GM18951 (cell line): ENCODE data around the gene MAGEA8.
"Not testable (repeated sequence)": the region's sequence is repeated elsewhere in the genome, so short reads cannot be mapped to it uniquely, and the experiment has no call there.

Source experiments
- POLR2A ChIP-seq: IDR thresholded peaks from 4 replicates; pipeline ENCODE4 v1.6.1; 2011; ENCODE audit warnings: mild to moderate bottlenecking; ENCODE audit not compliant: insufficient read length, insufficient read depth; ENCODE audit errors: extremely low read depth
- in situ Hi-C: fragments of 300-500 bp; cut with MboI; formaldehyde crosslinking; loops from one replicate; pipeline ENCODE4 v1.12.0; 2022; ENCODE audit warnings: low sequenced_read_pairs, mixed read lengths, inconsistent platforms; ENCODE audit not compliant: unreplicated experiment

Gene MAGEA8

GRCh38 chrX:149870840-149871239, 10.1 kb upstream of the MAGEA8 start:
- in situ Hi-C loops: no loop called here
- no peak for TF ChIP-seq POLR2A

DNA sequence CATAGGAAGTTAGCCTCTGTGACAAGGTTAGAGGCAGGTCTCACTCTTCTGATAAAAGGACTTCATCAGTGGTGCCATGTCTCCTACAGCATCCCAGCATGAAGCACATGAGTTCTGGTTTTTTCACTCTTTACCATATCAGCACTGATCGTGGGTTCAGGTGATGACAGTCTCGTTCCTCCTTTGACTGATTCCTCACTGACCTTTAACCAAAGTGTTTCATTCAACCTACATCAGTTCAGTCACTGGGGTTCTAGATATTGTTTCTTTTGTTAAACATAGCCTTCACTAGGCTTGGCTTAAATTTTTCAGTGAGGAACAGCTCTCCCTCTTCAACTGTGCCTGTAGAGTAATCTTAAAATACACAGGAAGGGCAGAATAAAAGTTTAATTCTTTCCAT, 9.6 kb upstream of the MAGEA8 start:
- in situ Hi-C loops: no loop called here
- TF ChIP-seq POLR2A: no peak

DNA sequence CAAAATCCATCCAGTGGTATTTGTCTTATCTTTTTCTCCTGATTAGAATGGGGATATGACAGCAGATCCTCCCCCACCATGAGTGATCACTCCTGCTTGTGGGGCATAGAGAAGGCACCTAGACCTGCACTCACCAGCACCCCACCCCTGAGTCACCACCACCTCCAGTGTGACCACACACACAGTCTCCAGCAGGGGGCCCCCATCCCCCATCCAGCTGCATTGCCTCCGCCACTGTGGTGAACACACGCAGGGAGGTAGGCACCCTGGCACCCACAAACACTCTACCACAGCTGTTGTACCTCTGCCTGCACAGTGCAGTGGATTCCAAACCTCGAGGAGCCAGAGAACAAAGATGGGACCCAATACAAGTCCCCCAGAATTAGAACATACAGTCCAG, 9.0 kb upstream of the MAGEA8 start:
- no peak for TF ChIP-seq POLR2A
- in situ Hi-C loops: no loop called here

GRCh38 chrX:149877157-149877556, 3.8 kb upstream of the MAGEA8 start:
- in situ Hi-C loops: no loop called here
- TF ChIP-seq POLR2A: no peak

GRCh38 chrX:149877636-149878035, 3.3 kb upstream of the MAGEA8 start:
- no peak for TF ChIP-seq POLR2A
- in situ Hi-C loops: no loop called here

DNA sequence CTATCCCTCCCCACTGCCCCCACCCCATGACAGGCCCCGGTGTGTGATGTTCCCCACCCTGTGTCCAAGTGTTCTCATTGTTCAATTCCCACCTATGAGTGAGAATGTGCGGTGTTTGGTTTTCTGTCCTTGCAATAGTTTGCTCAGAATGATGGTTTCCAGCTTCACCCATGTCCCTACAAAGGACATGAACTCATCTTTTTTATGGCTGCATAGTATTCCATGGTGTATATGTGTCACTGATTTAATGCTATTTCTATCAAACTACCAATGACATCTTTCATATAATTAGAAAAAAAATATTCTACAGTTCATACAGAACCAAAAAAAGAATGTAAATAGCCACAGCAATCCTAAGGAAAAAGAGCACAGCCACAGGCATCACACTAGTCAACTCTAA, 9.8 kb downstream of the MAGEA8 start:
- in situ Hi-C loops: not testable (repeated sequence)

GRCh38 chrX:149898554-149898953, 17.6 kb downstream of the MAGEA8 start:
- in situ Hi-C loops: no loop called here

DNA sequence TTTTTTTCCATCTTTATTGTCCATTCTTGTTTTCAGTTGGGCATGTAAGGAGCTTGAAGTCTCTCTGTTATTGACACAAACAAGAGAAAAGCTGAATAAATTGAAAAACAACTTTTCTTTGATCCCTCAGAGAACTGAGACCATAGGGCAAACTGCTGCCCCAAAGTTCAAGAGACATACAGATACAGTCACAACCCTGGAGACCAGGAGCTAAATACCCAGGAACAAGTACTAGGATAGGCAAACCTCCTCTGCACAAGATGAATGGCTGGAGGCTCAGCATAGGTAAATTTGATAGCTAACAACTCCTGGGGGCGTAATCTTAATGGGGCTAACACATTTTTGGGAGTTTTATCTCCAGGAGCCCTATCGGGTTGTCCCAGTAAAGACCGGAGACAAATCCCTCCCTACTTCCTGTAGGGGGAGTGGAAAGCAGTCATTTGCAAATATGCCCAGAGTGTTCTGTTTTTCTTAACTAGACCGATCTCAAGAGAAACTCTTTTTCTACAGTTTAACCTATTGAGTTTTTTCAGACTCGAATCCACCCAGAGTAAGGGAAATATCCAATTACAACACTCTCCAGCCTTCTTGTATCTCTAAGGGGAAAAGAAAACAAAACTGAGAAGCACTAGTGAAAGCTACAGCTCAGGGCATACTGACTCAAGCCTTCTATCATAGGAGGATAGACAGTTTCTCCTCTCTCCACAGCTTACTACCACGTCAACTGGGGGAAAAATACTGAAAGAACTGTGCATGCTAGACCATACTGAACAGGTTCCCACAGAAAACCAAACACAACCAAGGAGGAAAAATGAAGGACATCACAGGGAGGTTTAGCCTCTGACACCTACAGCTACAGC, 23.1 kb downstream of the MAGEA8 start:
- in situ Hi-C loops: no loop called here
- TF ChIP-seq POLR2A: no peak

More at GRCh38 chrX:149898554-149898953, 17.6 kb downstream of the MAGEA8 start:
- no peak for TF ChIP-seq POLR2A

- no peak for TF ChIP-seq POLR2A
- in situ Hi-C loops: no loop called here
These were observed 27.3 kb downstream of the MAGEA8 start for GRCh38 chrX:149908308-149908707.

DNA sequence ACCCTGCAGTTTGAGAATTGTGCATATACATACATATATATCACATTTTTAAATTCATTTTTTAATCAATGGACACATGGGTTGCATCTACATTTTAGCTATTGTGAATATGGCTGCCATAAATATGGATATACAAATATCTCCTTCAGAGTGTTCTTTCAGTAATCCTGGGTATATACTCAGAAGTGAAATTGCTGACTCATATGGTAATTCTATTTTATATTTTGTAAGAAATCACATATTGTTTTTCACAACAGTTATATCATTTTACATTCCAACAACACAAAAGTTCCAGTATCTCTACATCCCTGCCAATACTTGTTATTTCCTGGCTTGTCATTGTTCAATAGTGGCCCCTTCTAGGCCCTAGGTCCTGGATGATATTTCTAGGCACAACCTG, 27.7 kb downstream of the MAGEA8 start:
- in situ Hi-C loops: no loop called here
- no peak for TF ChIP-seq POLR2A

- in situ Hi-C loops: no loop called here
- TF ChIP-seq POLR2A: no peak
These were observed 28.6 kb downstream of the MAGEA8 start for GRCh38 chrX:149909324-149910177.

GRCh38 chrX:149910178-149910695, 29.3 kb downstream of the MAGEA8 start:
- in situ Hi-C loops: no loop called here
- TF ChIP-seq POLR2A: no peak

DNA sequence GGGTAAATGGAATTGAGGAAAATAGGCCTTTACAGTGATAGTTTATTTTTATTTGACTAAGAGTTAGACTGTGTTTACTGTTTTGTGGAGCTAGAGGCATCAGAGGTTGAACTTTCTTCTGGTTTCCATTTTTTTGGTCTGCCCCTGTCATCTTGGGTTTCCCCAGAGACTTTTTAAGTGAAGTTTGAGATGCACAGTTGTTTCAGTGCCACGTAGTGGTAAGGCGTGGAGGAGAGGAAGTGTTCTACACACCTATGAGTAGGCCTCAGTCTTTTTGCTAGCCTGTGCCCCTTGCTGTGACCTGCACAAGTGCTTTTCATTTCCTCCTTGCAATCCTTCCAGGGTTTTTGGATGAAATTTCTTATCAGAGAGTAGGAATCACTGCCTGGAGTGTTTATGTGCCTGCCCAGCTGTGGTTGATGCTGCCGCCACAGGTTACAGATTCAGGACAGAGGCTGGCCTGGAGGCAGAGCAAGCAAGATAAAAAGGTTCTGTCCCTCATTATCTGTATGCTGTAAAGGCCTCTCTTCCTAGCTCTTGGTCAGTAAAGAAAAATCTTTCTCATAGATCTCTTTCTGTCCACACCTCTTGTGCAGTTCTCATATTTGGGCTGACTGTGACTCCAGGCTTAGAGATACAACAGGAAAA, 35.9 kb downstream of the MAGEA8 start:
- no peak for TF ChIP-seq POLR2A
- in situ Hi-C loops: no loop called here

- in situ Hi-C loops: not testable (repeated sequence)
These were observed 42.9 kb downstream of the MAGEA8 start for GRCh38 chrX:149923836-149924235.

DNA sequence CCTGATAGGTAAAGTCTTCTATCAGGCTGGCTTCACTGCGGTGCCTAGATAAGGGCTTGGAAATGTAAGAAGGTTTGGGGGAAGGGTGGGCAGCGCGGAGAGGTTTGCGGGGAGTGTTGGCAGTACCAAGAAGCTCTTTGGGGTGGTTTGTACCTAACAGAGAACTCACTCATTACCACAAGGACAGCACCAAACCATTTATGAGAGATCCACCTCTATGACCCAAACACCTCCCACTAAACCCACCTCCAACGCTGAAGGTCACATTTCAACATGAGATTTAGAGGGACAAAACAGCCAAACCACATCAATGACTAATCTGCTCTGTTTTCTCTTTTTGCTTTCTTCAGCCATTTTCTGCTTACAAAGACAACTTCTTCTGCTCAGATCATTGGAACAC, 43.5 kb downstream of the MAGEA8 start:
- in situ Hi-C loops: not testable (repeated sequence)

DNA sequence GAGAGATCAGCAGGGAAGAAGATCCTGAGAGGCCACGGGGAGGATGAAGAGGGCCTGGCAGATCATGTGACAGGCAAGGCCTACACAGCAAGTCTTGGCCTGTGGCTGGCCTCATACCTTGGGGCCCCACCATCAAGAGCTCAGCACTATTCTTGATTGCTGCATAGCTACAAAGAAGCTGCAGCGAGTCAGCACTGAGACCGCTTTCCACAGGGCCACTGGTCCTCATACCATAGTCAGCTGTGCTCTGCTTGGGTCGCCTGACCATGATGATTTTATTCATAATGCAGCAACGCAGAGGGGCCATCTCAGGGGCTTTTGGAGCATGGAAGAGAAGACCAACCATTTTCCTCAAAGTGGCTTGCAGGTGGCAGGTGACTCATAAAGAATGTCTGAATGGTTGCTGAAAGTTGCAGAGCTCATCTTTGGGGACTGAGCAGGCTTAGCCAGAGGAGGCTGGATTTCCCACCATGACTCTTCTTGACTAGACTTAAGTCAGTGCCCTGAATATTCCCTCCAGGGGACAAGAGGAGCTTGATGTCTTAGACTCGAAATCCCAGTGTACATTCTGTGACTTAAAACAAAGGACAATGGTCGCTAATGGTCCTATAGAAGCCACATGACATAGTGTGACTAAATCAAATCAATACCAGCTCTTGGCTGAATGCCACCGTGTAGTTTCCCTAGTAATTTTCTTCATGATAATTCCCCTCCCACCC, 46.4 kb downstream of the MAGEA8 start:
- in situ Hi-C loops: not testable (repeated sequence)

DNA sequence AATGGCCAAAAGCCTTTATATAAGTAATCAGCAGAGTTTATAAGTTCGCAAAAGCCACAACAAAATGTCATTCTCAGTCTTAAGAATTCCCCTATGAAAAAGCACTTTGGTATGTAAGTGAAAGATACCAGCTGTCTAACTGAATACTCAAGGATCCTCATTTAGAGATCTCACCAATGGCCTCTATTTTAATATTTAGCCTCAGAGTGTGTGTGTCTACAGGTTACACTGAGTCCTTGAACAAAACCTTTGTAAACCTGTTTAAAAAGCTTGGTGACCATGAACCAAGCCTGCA, 46.9 kb downstream of the MAGEA8 start:
- in situ Hi-C loops: not testable (repeated sequence)

- in situ Hi-C loops: not testable (repeated sequence)
These were observed 47.7 kb downstream of the MAGEA8 start for GRCh38 chrX:149928635-149929034.
